Activated T-helper 1 cell treated with Interleukin-2 at 50 U/mL for 16 hours (primary cell): ENCODE results near the gene SS18.
"Not testable (repeated sequence)": the region's sequence is repeated elsewhere in the genome, so short reads cannot be mapped to it uniquely, and the experiment has no call there.

Experiments
- DNase-seq: peaks from one replicate; pipeline ENCODE4 v3.0.0-alpha.2; 2020; ENCODE audit warnings: low read depth

Gene SS18, protein sequence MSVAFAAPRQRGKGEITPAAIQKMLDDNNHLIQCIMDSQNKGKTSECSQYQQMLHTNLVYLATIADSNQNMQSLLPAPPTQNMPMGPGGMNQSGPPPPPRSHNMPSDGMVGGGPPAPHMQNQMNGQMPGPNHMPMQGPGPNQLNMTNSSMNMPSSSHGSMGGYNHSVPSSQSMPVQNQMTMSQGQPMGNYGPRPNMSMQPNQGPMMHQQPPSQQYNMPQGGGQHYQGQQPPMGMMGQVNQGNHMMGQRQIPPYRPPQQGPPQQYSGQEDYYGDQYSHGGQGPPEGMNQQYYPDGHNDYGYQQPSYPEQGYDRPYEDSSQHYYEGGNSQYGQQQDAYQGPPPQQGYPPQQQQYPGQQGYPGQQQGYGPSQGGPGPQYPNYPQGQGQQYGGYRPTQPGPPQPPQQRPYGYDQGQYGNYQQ

GRCh38 chr18:26090130-26091046 is at the start of gene SS18:
SS18 (minus strand) TSS chr18:26090613; CDS start chr18:26090569, 44 bp downstream.
- DNase-seq = peak; percentile 84

- no peak for DNase-seq
Observed at GRCh38 chr18:26135548-26135947, 45.1 kb upstream of the SS18 start.

GRCh38 chr18:26134107-26134506 is 43.7 kb upstream of the SS18 start:
- no peak for DNase-seq

- peak; percentile 38 for DNase-seq
Observed at GRCh38 chr18:26133652-26134051, 43.2 kb upstream of the SS18 start, which contains the start of gene PSMA8. PSMA8 (plus strand) TSS chr18:26133869; CDS start chr18:26133966, 97 bp downstream.

- not testable (repeated sequence) for DNase-seq
Observed at GRCh38 chr18:26128192-26128591, 37.8 kb upstream of the SS18 start.

GRCh38 chr18:26127786-26128185 is 37.4 kb upstream of the SS18 start:
- DNase-seq = no peak

GRCh38 chr18:26121994-26122393 is 31.6 kb upstream of the SS18 start:
- DNase-seq = not testable (repeated sequence)

GRCh38 chr18:26121476-26121875 is 31.1 kb upstream of the SS18 start:
- DNase-seq = no peak

- DNase-seq = no peak
Observed at GRCh38 chr18:26119246-26119645, 28.8 kb upstream of the SS18 start.

- DNase-seq = no peak
Observed at GRCh38 chr18:26104035-26104434, 13.6 kb upstream of the SS18 start.

GRCh38 chr18:26103579-26103978 is 13.2 kb upstream of the SS18 start:
- DNase-seq = no peak

GRCh38 chr18:26097563-26097962 is 7.2 kb upstream of the SS18 start:
- DNase-seq = no peak

- DNase-seq = no peak
Observed at GRCh38 chr18:26096852-26097251, 6.4 kb upstream of the SS18 start.

GRCh38 chr18:26091047-26091630 is 726 bp upstream of the SS18 start:
- DNase-seq = peak; percentile 28

- no peak for DNase-seq
Observed at GRCh38 chr18:26089293-26090129, 902 bp downstream of the SS18 start.

GRCh38 chr18:26088487-26088886 is 1.9 kb downstream of the SS18 start:
- no peak for DNase-seq

DNA sequence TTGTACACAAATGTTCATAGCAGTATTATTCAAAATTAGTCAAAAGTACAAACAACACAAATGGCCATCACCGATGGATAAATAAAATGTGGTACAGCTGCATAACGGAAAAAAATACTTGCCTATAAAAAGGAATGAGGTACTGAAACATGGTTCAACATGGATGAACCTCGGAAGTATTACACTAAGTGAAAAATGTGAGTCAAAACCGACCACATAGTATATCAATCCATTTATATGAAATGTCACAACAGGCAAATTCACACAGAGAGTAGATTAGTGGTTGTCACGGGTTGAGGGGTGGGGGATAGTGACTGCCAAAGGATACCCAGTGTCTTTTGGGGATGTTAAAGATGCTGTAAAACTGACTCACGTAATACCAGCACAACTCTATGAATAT is 3.5 kb downstream of the SS18 start:
- no peak for DNase-seq

DNA sequence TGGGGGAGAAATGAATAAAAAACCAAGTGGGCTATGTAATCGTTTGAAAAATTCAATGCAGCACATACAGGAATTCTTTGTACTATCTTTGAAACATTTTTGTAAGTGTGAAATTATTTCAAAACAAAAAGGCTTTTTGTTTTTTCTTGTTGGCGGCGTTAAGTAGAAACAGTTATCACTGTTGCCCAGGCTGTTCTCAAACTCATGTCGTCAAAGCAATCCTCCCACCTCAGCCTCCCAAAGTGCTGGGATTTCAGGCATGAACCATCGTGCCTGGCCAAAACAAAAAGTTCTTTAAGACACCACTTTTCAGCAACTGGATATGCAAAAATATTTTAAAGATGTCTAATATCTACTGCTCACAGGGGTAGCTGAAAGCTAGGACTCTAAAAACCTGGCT is 5.4 kb downstream of the SS18 start:
- DNase-seq = no peak

DNA sequence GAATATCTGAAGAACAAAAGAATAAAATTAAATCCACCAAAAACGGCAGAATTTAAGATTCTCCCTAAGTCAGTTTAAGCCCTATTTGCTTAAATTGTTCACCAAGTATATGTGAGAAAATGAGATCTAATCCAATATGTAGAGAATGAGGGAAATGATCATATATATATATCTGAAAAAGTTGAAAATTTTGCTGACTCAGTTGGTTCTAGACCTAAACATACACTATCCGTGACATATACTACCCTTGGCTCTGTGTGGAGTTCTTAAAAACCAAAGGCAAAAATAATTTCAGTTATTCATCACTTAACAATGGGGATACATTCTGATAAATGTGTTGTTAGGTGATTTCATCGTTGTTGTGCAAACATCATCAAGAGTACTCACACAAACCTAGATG is 7.3 kb downstream of the SS18 start:
- no peak for DNase-seq

DNA sequence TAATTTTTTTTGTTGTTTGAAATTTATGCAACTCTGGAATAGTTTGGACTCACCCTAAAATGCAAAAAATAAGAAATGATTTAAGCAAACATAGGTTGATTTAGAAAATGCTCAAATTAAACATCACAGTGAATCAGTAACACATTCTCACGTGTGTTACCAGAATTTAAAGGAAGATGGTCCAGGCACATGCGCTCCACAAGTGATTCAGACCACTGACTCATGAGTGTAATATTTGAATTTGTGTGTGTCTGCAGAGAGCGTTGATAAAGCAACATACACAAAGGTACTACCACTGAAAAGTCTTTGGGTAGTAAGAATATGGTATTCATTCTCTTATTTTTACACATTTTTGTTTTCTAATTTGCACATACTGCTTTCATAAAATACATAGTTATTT is 7.9 kb downstream of the SS18 start:
- DNase-seq = no peak

GRCh38 chr18:26074246-26074645 is 16.2 kb downstream of the SS18 start:
- DNase-seq = no peak

- DNase-seq = no peak
Observed at GRCh38 chr18:26073758-26074157, 16.7 kb downstream of the SS18 start.
